ENCODE results near the gene ZNG1A. TPM values are rescaled to one million over a fixed set of nuclear protein-coding genes. Genes with fewer than 3 reads are reported as not detected.

Gene ZNG1A
- total and polyA plus RNA-seq, 9 of the 15 experiments (the other 6 are each of a cell fraction or from before 2014, with no cell fraction given), result 20.7 to 90.6 (median 41.7) TPM

- TF ChIP-seq SAP30 (IDR thresholded peaks at IDR 0.05; ENCODE audit: borderline replicate concordance, insufficient read depth, low read depth, low read length, poor library complexity, severe bottlenecking) (no peak), MXI1 (IDR thresholded peaks at IDR 0.05; ENCODE audit: low read depth, low read length) (no peak), CHD1 (IDR thresholded peaks at IDR 0.05; ENCODE audit: low read length) (peak; percentile 55), NRF1 (conservative IDR thresholded peaks at IDR 0.05 in 1 of 2, IDR thresholded peaks at IDR 0.05 in 1 of 2) (peak; percentile 51 to 68; a peak in 3 of 4 replicates), ETS1 (conservative IDR thresholded peaks at IDR 0.05; ENCODE audit: control insufficient read depth, low read depth, low read length) (0 out of 2 replicates have a peak, but pooled peaks have one; percentile 46), REST (IDR thresholded peaks at IDR 0.05; ENCODE audit: borderline replicate concordance) (peak; percentile 79), REST (CRISPR knock-in tag; IDR thresholded peaks at IDR 0.05; ENCODE audit: low read depth) (no peak), RBM22 (IDR thresholded peaks at IDR 0.05; ENCODE audit: low read depth, low read length, poor library complexity, severe bottlenecking) (peak; percentile 76), PHF8 (IDR thresholded peaks at IDR 0.05; ENCODE audit: borderline replicate concordance, low read length) (peak; percentile 89), TAF1 (IDR thresholded peaks at IDR 0.05; ENCODE audit: control insufficient read depth, extremely low read depth, insufficient read depth, low read length, severe bottlenecking) (peak; percentile 54), GTF2E2 (tag; IDR thresholded peaks at IDR 0.05) (peak; percentile 87; the same call in 1 of the 2 replicates), TFAM (CRISPR knock-in tag; conservative IDR thresholded peaks at IDR 0.05) (no peak), NR4A1 (CRISPR knock-in tag; IDR thresholded peaks at IDR 0.05) (no peak), NR4A1 (tag; IDR thresholded peaks at IDR 0.05) (peak; percentile 18; the same call in 1 of the 2 replicates), NEUROD1 (IDR thresholded peaks at IDR 0.05; ENCODE audit: borderline replicate concordance, low read depth, low read length, partially characterized antibody) (peak; percentile 25)
These were observed 36.0 kb upstream of the ZNG1A start, which contains the start of gene DOCK8 (continued) for GRCh38 chr9:214648-215493.
